ENCODE data around the gene PSMD9.

GRCh38 chr12:121918679-121919038 is 30.1 kb downstream of the PSMD9 start:
- TF ChIP-seq EZH2 (IDR thresholded peaks at IDR 0.05; ENCODE audit: borderline replicate concordance, control insufficient read depth, low read depth, low read length) (no peak), POLR2AphosphoS2 (IDR thresholded peaks at IDR 0.05; ENCODE audit: low read depth, low read length) (no peak), ZNF274 (IDR thresholded peaks at IDR 0.05; ENCODE audit: insufficient read depth, insufficient read length) (no peak), CTCF (IDR thresholded peaks at IDR 0.05 in 2 of 3, conservative IDR thresholded peaks at IDR 0.05 in 1 of 3; ENCODE audit: control insufficient read depth in 2 of 3, extremely low read depth in 1 of 3, insufficient read depth in 1 of 3, low read depth in 3 of 3, low read length in 3 of 3) (no peak; a peak in 1 of 6 replicates), CEBPB (IDR thresholded peaks at IDR 0.05; ENCODE audit: borderline replicate concordance in 1 of 2, low read depth in 2 of 2, low read length in 2 of 2) (no peak), RUNX3 (IDR thresholded peaks at IDR 0.05; ENCODE audit: low read length) (no peak), SP1 (IDR thresholded peaks at IDR 0.05; ENCODE audit: low read depth, low read length) (no peak), NR2C2 (IDR thresholded peaks at IDR 0.05; ENCODE audit: borderline replicate concordance, control insufficient read depth, insufficient read length, low read depth) (no peak), MEF2A (IDR thresholded peaks at IDR 0.05; ENCODE audit: insufficient read depth, low read depth, low read length) (no peak), POLR2A (IDR thresholded peaks at IDR 0.05; ENCODE audit: low read depth, low read length) (no peak), EGR1 (IDR thresholded peaks at IDR 0.05; ENCODE audit: borderline replicate concordance in 1 of 2, low read depth in 2 of 2, low read length in 2 of 2) (no peak)

Measured in GM12878 (cell line).